Panc1 (cell line): ENCODE measurements around the gene DYNC2I2. TPM values are rescaled to one million over a fixed set of nuclear protein-coding genes. Genes with fewer than 3 reads are reported as not detected.

Source experiments
- ATAC-seq: fragments of 200-7000 bp; cut with Tn5 transposase; 2 replicates; pipeline ENCODE4 v1.9.1; 2020; ENCODE audit warnings: mild to moderate bottlenecking, moderate library complexity
- BruUV-seq: library from RNA; stranded (reverse); fragments of 400-500 nt; replicated peaks from 2 replicates; lab custom pipeline; 2021; lab: Mats Ljungman, UMichigan
- CTCF ChIA-PET: fragments of 300-600 bp; sonication (Branson Sonifier 250); formaldehyde crosslinking; loops from one replicate; lab custom pipeline; 2022; ENCODE audit warnings: antibody characterized with exemption; lab: Charles Lee
- POLR2A ChIA-PET: fragments of 300-600 bp; sonication (Branson Sonifier 250); formaldehyde crosslinking; loops from one replicate; lab custom pipeline; 2022; ENCODE audit warnings: antibody characterized with exemption; lab: Charles Lee
- DNase-seq: peaks from one replicate; pipeline ENCODE4 v3.0.0-alpha.2; 2010; ENCODE audit warnings: low read depth, low spot score
- H3K27ac ChIP-seq: 2 replicates; pipeline ENCODE4 v1.5.1; 2011; ENCODE audit warnings: mild to moderate bottlenecking, low read length, inconsistent platforms
- H3K27me3 ChIP-seq: fragments of 200-500 bp; sonication (Bioruptor generic); 2 replicates; pipeline ENCODE4 v1.6.0; 2014; ENCODE audit warnings: low read length, inconsistent platforms; ENCODE audit not compliant: control insufficient read depth, insufficient read depth
- H3K36me3 ChIP-seq: fragments of 200-500 bp; sonication (Bioruptor generic); 2 replicates; pipeline ENCODE4 v1.5.1; 2014; ENCODE audit warnings: inconsistent platforms, mild to moderate bottlenecking, low read length, moderate library complexity; ENCODE audit not compliant: control insufficient read depth, insufficient read depth
- H3K4me1 ChIP-seq: 2 replicates; pipeline ENCODE4 v1.5.1; 2011; ENCODE audit warnings: inconsistent platforms, mild to moderate bottlenecking, low read length, moderate library complexity; ENCODE audit not compliant: control insufficient read depth, insufficient read depth
- H3K4me3 ChIP-seq, 2 experiments: 2 replicates each; pipeline ENCODE4 v1.5.1; 2011 to 2012; ENCODE audit warnings: low read depth in 2 of 2, low read length in 2 of 2, mild to moderate bottlenecking in 2 of 2, inconsistent platforms in 1 of 2, moderate library complexity in 1 of 2
- H3K9me3 ChIP-seq: fragments of 200-500 bp; sonication (Bioruptor generic); 2 replicates; pipeline ENCODE4 v1.5.1; 2014; ENCODE audit warnings: low read depth, mild to moderate bottlenecking, inconsistent platforms, low read length, moderate library complexity; ENCODE audit not compliant: control insufficient read depth, insufficient read depth
- POLR2AphosphoS5 ChIP-seq: IDR thresholded peaks from 2 replicates; pipeline ENCODE4 v1.6.1; 2012; ENCODE audit warnings: mild to moderate bottlenecking, low read depth, low read length, moderate library complexity
- SIN3A ChIP-seq: IDR thresholded peaks from 2 replicates; pipeline ENCODE4 v1.6.1; 2012; ENCODE audit warnings: low read depth, mild to moderate bottlenecking, low read length, moderate library complexity, borderline replicate concordance; ENCODE audit not compliant: insufficient read depth
- TCF7L2 ChIP-seq: IDR thresholded peaks from 2 replicates; pipeline ENCODE4 v1.6.1; 2011; ENCODE audit warnings: mild to moderate bottlenecking, low read depth, low read length, inconsistent platforms
- in situ Hi-C: cut with HindIII; loops from 2 replicates; pipeline ENCODE4 v1.10.0; 2016; ENCODE audit warnings: low sequenced_read_pairs, low pct_unique_long_range_greater_than_20kb
- intact Hi-C: fragments of 100-400 bp; cut with micrococcal nuclease; formaldehyde crosslinking; loops from one replicate; pipeline ENCODE4 v1.10.0; 2022; ENCODE audit not compliant: unreplicated experiment
- total RNA-seq: library from RNA; stranded (reverse); gene quantifications from one replicate; pipeline ENCODE4 v1.2.1, GENCODE V29; 2021; ENCODE audit not compliant: unreplicated experiment
- TF ChIP-seq, protein P1 (sequence below): fragments of 450-650 bp; IDR thresholded peaks from 2 replicates; pipeline ENCODE4 v1.5.1; 2017; ENCODE audit warnings: mild to moderate bottlenecking
- TF ChIP-seq, protein P2 (sequence below), 2 experiments: IDR thresholded peaks; 2 replicates each; pipeline ENCODE4 v1.6.1; 2011 to 2012; ENCODE audit warnings: low read depth in 2 of 2, control low read depth in 1 of 2, low read length in 1 of 2, mild to moderate bottlenecking in 1 of 2, moderate library complexity in 1 of 2; ENCODE audit not compliant: insufficient read depth in 1 of 2

The DYNC2I2 gene
- total RNA-seq, 1 experiment from 2014 or later: 78.1 TPM

DNA sequence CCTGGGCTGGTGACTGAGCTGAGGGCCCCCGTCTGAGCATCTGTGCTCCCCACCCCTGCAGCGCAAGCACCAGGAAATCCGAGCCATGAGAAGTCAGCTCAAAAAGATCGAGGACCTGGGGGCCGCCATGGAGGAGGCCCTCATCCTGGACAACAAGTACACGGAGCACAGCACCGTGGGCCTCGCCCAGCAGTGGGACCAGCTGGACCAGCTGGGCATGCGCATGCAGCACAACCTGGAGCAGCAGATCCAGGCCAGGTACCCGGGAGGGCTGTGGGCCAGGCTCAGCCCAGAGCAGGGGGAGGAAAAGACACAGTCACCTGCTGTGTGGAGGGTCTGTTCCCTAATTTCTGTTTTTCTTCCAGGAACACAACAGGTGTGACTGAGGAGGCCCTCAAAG is 24.6 kb downstream of the DYNC2I2 start:
- no peak for DNase-seq
- BruUV-seq: no TSS peak
- ChIA-PET POLR2A (no interaction called here), CTCF (no interaction called here)
- peaks cover 8% of the 10 kb centered on the region; the same call in 1 of the 2 replicates for H3K36me3 ChIP-seq
- in situ Hi-C loops: no loop called here
- no peak for ATAC-seq
- H3K27me3 ChIP-seq: no peaks in the 10 kb centered on the region
- H3K4me1 ChIP-seq: peaks cover 47% of the 10 kb centered on the region
- TF ChIP-seq SIN3A (no peak), POLR2AphosphoS5 (no peak), TCF7L2 (no peak)
- TF ChIP-seq, protein P1, sequence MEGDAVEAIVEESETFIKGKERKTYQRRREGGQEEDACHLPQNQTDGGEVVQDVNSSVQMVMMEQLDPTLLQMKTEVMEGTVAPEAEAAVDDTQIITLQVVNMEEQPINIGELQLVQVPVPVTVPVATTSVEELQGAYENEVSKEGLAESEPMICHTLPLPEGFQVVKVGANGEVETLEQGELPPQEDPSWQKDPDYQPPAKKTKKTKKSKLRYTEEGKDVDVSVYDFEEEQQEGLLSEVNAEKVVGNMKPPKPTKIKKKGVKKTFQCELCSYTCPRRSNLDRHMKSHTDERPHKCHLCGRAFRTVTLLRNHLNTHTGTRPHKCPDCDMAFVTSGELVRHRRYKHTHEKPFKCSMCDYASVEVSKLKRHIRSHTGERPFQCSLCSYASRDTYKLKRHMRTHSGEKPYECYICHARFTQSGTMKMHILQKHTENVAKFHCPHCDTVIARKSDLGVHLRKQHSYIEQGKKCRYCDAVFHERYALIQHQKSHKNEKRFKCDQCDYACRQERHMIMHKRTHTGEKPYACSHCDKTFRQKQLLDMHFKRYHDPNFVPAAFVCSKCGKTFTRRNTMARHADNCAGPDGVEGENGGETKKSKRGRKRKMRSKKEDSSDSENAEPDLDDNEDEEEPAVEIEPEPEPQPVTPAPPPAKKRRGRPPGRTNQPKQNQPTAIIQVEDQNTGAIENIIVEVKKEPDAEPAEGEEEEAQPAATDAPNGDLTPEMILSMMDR: no peak
- TF ChIP-seq, protein P2, sequence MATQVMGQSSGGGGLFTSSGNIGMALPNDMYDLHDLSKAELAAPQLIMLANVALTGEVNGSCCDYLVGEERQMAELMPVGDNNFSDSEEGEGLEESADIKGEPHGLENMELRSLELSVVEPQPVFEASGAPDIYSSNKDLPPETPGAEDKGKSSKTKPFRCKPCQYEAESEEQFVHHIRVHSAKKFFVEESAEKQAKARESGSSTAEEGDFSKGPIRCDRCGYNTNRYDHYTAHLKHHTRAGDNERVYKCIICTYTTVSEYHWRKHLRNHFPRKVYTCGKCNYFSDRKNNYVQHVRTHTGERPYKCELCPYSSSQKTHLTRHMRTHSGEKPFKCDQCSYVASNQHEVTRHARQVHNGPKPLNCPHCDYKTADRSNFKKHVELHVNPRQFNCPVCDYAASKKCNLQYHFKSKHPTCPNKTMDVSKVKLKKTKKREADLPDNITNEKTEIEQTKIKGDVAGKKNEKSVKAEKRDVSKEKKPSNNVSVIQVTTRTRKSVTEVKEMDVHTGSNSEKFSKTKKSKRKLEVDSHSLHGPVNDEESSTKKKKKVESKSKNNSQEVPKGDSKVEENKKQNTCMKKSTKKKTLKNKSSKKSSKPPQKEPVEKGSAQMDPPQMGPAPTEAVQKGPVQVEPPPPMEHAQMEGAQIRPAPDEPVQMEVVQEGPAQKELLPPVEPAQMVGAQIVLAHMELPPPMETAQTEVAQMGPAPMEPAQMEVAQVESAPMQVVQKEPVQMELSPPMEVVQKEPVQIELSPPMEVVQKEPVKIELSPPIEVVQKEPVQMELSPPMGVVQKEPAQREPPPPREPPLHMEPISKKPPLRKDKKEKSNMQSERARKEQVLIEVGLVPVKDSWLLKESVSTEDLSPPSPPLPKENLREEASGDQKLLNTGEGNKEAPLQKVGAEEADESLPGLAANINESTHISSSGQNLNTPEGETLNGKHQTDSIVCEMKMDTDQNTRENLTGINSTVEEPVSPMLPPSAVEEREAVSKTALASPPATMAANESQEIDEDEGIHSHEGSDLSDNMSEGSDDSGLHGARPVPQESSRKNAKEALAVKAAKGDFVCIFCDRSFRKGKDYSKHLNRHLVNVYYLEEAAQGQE (IDR thresholded peaks at IDR 0.05; ENCODE audit: insufficient read depth in 1 of 2, low read depth in 2 of 2, low read length in 1 of 2): no peak
- no peaks in the 10 kb centered on the region for H3K9me3 ChIP-seq
- H3K4me3 ChIP-seq: no peak overlapping the region
- intact Hi-C loops: no loop called here
- H3K27ac ChIP-seq: no peak overlapping the region; the same call in 1 of the 2 replicates

DNA sequence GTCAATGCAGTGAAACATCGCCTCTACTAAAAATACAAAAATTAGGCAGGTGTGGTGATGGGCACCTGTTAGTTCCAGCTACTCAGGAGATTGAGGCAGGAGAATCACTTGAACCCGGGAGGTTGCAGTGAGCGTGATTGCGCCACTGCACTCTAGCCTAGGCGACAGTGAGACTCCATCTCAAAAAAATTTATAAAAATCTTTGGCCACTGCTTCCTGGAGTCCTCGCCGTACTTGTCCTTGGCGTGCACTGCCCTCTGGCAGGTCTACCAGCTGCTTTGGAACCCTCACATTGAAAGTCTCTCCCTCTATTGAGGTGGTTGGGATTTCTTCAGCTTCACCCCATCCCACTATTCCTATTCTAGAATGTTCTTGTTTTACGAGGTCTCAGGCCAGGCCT is 25.0 kb downstream of the DYNC2I2 start:
- Histone ChIP-seq H3K27me3 (no peaks in the 10 kb centered on the region), H3K36me3 (peaks cover 8% of the 10 kb centered on the region; the same call in 1 of the 2 replicates), H3K27ac (no peak overlapping the region; the same call in 1 of the 2 replicates), H3K4me3 (no peak overlapping the region), H3K9me3 (no peaks in the 10 kb centered on the region), H3K4me1 (peaks cover 45% of the 10 kb centered on the region)
- in situ Hi-C loops: no loop called here
- CTCF ChIA-PET: no interaction called here
- ATAC-seq (no peak), DNase-seq (no peak)
- POLR2A ChIA-PET: interaction anchor here (0.6 kb wide), 1 partner anchor 54 kb away, joined by 11 read pairs; no protein-coding TSS in a partner anchor
- intact Hi-C loops: no loop called here
- TF ChIP-seq POLR2AphosphoS5 (no peak), TCF7L2 (no peak), SIN3A (no peak)
- TF ChIP-seq, protein P2 (IDR thresholded peaks at IDR 0.05; ENCODE audit: insufficient read depth in 1 of 2, low read depth in 2 of 2, low read length in 1 of 2): no peak
- no TSS peak for BruUV-seq
